H1 (cell line): ENCODE measurements around the gene TRHDE. TPM values are rescaled to one million over a fixed set of nuclear protein-coding genes. Genes with fewer than 3 reads are reported as not detected.

Experiments used
- CTCF ChIA-PET: fragments of 300-600 bp; sonication (Branson Sonifier 250); formaldehyde crosslinking; loops from one replicate; lab custom pipeline; 2021; ENCODE audit not compliant: partially characterized antibody; lab: Charles Lee
- POLR2A ChIA-PET: fragments of 300-600 bp; sonication (Branson Sonifier 250); formaldehyde crosslinking; loops from one replicate; lab custom pipeline; 2021; ENCODE audit warnings: inconsistent platforms; ENCODE audit not compliant: partially characterized antibody; lab: Charles Lee
- DNase-seq, 2 experiments: peaks; one replicate each; pipeline versions ENCODE4 v3.0.0 to v3.0.0-alpha.2; 2010 to 2022; ENCODE audit warnings: low spot score in 2 of 2, low read depth in 1 of 2, mixed read lengths in 1 of 2
- FAIRE-seq: peaks from 2 replicates; lab custom pipeline; 2011; peaks lifted over from hg19 to GRCh38; lab: Jason Lieb, UNC
- H2AFZ ChIP-seq: 2 replicates; pipeline ENCODE4 v1.8.1; 2012; ENCODE audit warnings: low read length, inconsistent platforms
- H2AK5ac ChIP-seq: 2 replicates; pipeline ENCODE4 v1.6.1; 2013; ENCODE audit warnings: low read depth, low read length
- H2BK120ac ChIP-seq: replicated peaks from 2 replicates; pipeline ENCODE3; 2013; ENCODE audit warnings: low read depth, low read length, inconsistent platforms
- H2BK12ac ChIP-seq: 2 replicates; pipeline ENCODE4 v1.6.1; 2013; ENCODE audit warnings: low read depth, low read length
- H2BK15ac ChIP-seq: 2 replicates; pipeline ENCODE4 v1.6.1; 2013; ENCODE audit warnings: low read length
- H2BK20ac ChIP-seq: 2 replicates; pipeline ENCODE4 v1.6.1; 2013; ENCODE audit warnings: low read length
- H2BK5ac ChIP-seq: 2 replicates; pipeline ENCODE4 v1.6.1; 2013; ENCODE audit warnings: low read depth, low read length
- H3K14ac ChIP-seq: 2 replicates; pipeline ENCODE4 v1.6.1; 2013; ENCODE audit warnings: inconsistent platforms; ENCODE audit not compliant: insufficient read length
- H3K18ac ChIP-seq: 2 replicates; pipeline ENCODE4 v1.6.1; 2013; ENCODE audit warnings: low read length; ENCODE audit errors: extremely low read depth
- H3K23ac ChIP-seq: 2 replicates; pipeline ENCODE4 v1.6.1; 2013; ENCODE audit warnings: inconsistent platforms; ENCODE audit not compliant: insufficient read length
- H3K23me2 ChIP-seq: 2 replicates; pipeline ENCODE4 v1.6.1; 2013; ENCODE audit warnings: low read depth, low read length
- H3K27ac ChIP-seq: 2 replicates; pipeline ENCODE4 v1.6.1; 2011; ENCODE audit warnings: low read depth, low read length, inconsistent platforms
- H3K27me3 ChIP-seq, 4 experiments: replicated peaks in 1 of 4; 1 replicate in 1 of 4; 2 replicates in 3 of 4; pipeline versions ENCODE4 v1.6.1 to v1.8.1; 2011 to 2013; ENCODE audit warnings: low read length in 3 of 4, mild to moderate bottlenecking in 3 of 4, inconsistent platforms in 2 of 4, mixed read lengths in 2 of 4, moderate library complexity in 1 of 4; ENCODE audit not compliant: control insufficient read depth in 3 of 4, insufficient read depth in 3 of 4; ENCODE audit errors: extremely low read depth in 1 of 4
- H3K36me3 ChIP-seq, 4 experiments: 2 replicates each; pipeline versions ENCODE4 v1.6.1 to v1.8.1; 2011 to 2013; ENCODE audit warnings: mild to moderate bottlenecking in 4 of 4, low read length in 3 of 4, moderate library complexity in 2 of 4, control low read depth in 1 of 4, inconsistent platforms in 1 of 4; ENCODE audit not compliant: insufficient read depth in 4 of 4, control insufficient read depth in 2 of 4
- H3K4ac ChIP-seq: replicated peaks from 2 replicates; pipeline ENCODE3; 2013; ENCODE audit warnings: low read length, low read depth, mixed read lengths, inconsistent platforms; ENCODE audit not compliant: insufficient read length
- H3K4me1 ChIP-seq, 4 experiments: replicated peaks in 1 of 4; 1 replicate in 1 of 4; 2 replicates in 3 of 4; pipeline versions ENCODE4 v1.6.1 to v1.8.1; 2011 to 2013; ENCODE audit warnings: low read length in 3 of 4, inconsistent platforms in 2 of 4, mixed read lengths in 1 of 4; ENCODE audit not compliant: insufficient read depth in 4 of 4, control insufficient read depth in 3 of 4
- H3K4me2 ChIP-seq, 2 experiments: 2 replicates each; pipeline versions ENCODE4 v1.6.1 to v1.8.1; 2011 to 2013; ENCODE audit warnings: low read depth in 2 of 2, low read length in 2 of 2, control low read depth in 1 of 2, inconsistent platforms in 1 of 2, mild to moderate bottlenecking in 1 of 2; ENCODE audit not compliant: insufficient read depth in 1 of 2
- H3K4me3 ChIP-seq, 4 experiments: fragments of 200-600, 300-600 bp in 1 of 4; sonication (generic), shearing (Covaris generic), sonication (Bioruptor Twin) in 1 of 4; 2 replicates each; pipeline versions ENCODE4 v1.5.1 to v1.8.1; 2011 to 2016; ENCODE audit warnings: low read length in 4 of 4, low read depth in 3 of 4, control low read depth in 2 of 4, inconsistent platforms in 2 of 4, mild to moderate bottlenecking in 2 of 4, mixed read lengths in 1 of 4, moderate library complexity in 1 of 4; ENCODE audit not compliant: insufficient read depth in 2 of 4; ENCODE audit errors: extremely low read depth in 1 of 4
- H3K56ac ChIP-seq: replicated peaks from 2 replicates; pipeline ENCODE3; 2013; ENCODE audit warnings: low read depth, mild to moderate bottlenecking, mixed read lengths, low read length, inconsistent platforms; ENCODE audit not compliant: insufficient read length
- H3K79me1 ChIP-seq: 2 replicates; pipeline ENCODE4 v1.6.1; 2013; ENCODE audit warnings: low read depth, low read length, control low read depth
- H3K79me2 ChIP-seq, 2 experiments: 2 replicates each; pipeline versions ENCODE4 v1.6.1 to v1.8.1; 2012 to 2013; ENCODE audit warnings: low read length in 2 of 2, mild to moderate bottlenecking in 2 of 2, inconsistent platforms in 1 of 2; ENCODE audit not compliant: insufficient read depth in 2 of 2, control insufficient read depth in 1 of 2
- H3K9ac ChIP-seq, 4 experiments: replicated peaks in 1 of 4; 1 replicate in 1 of 4; 2 replicates in 3 of 4; pipeline versions ENCODE4 v1.6.1 to v1.8.1; 2011 to 2013; ENCODE audit warnings: low read depth in 3 of 4, low read length in 3 of 4, control low read depth in 2 of 4, mild to moderate bottlenecking in 2 of 4, moderate library complexity in 2 of 4, inconsistent platforms in 1 of 4; ENCODE audit errors: extremely low read depth in 1 of 4
- H3K9me3 ChIP-seq, 2 experiments: 2 replicates each; pipeline versions ENCODE4 v1.6.1 to v1.8.1; 2012 to 2013; ENCODE audit warnings: mild to moderate bottlenecking in 2 of 2, moderate library complexity in 2 of 2, control low read depth in 1 of 2, inconsistent platforms in 1 of 2, low read depth in 1 of 2, low read length in 1 of 2, mixed read lengths in 1 of 2; ENCODE audit not compliant: insufficient read depth in 2 of 2
- H4K20me1 ChIP-seq, 2 experiments: replicated peaks in 1 of 2; 2 replicates each; pipeline versions ENCODE3 to v1.8.1; 2011 to 2013; ENCODE audit warnings: inconsistent platforms in 2 of 2, low read length in 2 of 2, mild to moderate bottlenecking in 1 of 2; ENCODE audit not compliant: insufficient read depth in 2 of 2, control insufficient read depth in 1 of 2
- H4K5ac ChIP-seq: 2 replicates; pipeline ENCODE4 v1.6.1; 2013; ENCODE audit warnings: low read length, low read depth, mixed read lengths, inconsistent platforms; ENCODE audit not compliant: insufficient read length
- H4K8ac ChIP-seq: 2 replicates; pipeline ENCODE4 v1.8.0; 2013; ENCODE audit warnings: mild to moderate bottlenecking, moderate library complexity, low read length, inconsistent platforms; ENCODE audit not compliant: insufficient read depth; ENCODE audit errors: extremely low read depth
- H4K91ac ChIP-seq: replicated peaks from 2 replicates; pipeline ENCODE3; 2013; ENCODE audit warnings: low read length, mixed read lengths, inconsistent platforms; ENCODE audit not compliant: insufficient read length
- ATF2 ChIP-seq: IDR thresholded peaks from 2 replicates; pipeline ENCODE4 v1.6.1; 2012; ENCODE audit warnings: low read length, inconsistent platforms
- CTCF ChIP-seq, 3 experiments: IDR thresholded peaks; 1 replicate in 2 of 3; 2 replicates in 1 of 3; pipeline versions ENCODE4 v1.5.1 to v1.6.1; 2011; ENCODE audit warnings: low read length in 3 of 3, mild to moderate bottlenecking in 3 of 3, inconsistent platforms in 2 of 3, low read depth in 1 of 3, moderate library complexity in 1 of 3; ENCODE audit not compliant: insufficient read depth in 1 of 3; ENCODE audit errors: control extremely low read depth in 1 of 3
- MAX ChIP-seq: IDR thresholded peaks from 2 replicates; pipeline ENCODE4 v1.6.1; 2012; ENCODE audit warnings: inconsistent platforms
- NRF1 ChIP-seq: IDR thresholded peaks from 2 replicates; pipeline ENCODE4 v1.6.1; 2011; ENCODE audit warnings: mild to moderate bottlenecking, low read depth, low read length, improper control_type of control experiment
- POU5F1 ChIP-seq: IDR thresholded peaks from 2 replicates; pipeline ENCODE4 v1.6.1; 2011; ENCODE audit warnings: low read depth, mild to moderate bottlenecking, low read length, moderate library complexity
- RBBP5 ChIP-seq: IDR thresholded peaks from 2 replicates; pipeline ENCODE4 v1.7.1; 2012; ENCODE audit warnings: low read depth, mild to moderate bottlenecking, inconsistent platforms, low read length, moderate library complexity, borderline replicate concordance
- SIN3A ChIP-seq, 2 experiments: IDR thresholded peaks in 1 of 2; conservative IDR thresholded peaks in 1 of 2; 2 replicates each; pipeline ENCODE4 v1.6.1; 2011 to 2012; ENCODE audit warnings: low read length in 2 of 2, improper control_type of control experiment in 1 of 2, low read depth in 1 of 2, mild to moderate bottlenecking in 1 of 2
- SP2 ChIP-seq: IDR thresholded peaks from 2 replicates; pipeline ENCODE4 v1.6.1; 2012; ENCODE audit warnings: mild to moderate bottlenecking, low read length, inconsistent platforms
- TAF1 ChIP-seq: IDR thresholded peaks from 2 replicates; pipeline ENCODE4 v1.6.1; 2011; ENCODE audit warnings: mild to moderate bottlenecking, low read depth, low read length
- WGBS, 2 experiments: shearing (Covaris generic) in 1 of 2; methylation state at CpG; one replicate each; pipeline versions ENCODE4 v1.1.6 to v1.1.7; 2013 to 2015; ENCODE audit warnings: low lambda C conversion rate in 2 of 2, mixed read lengths in 2 of 2, inconsistent platforms in 1 of 2, low coverage in 1 of 2, missing lambda C conversion rate in 1 of 2; ENCODE audit not compliant: insufficient replicate concordance in 2 of 2, insufficient coverage in 1 of 2, insufficient read length in 1 of 2; ENCODE audit errors: extremely low coverage in 1 of 2, missing lambda C conversion rate in 1 of 2; 5-methylcytosine and 5-hydroxymethylcytosine counted together
- polyA plus RNA-seq, 7 experiments: library from polyadenylated mRNA; depleted of rRNA in 3 of 7; stranded (reverse) in 5 of 7; unstranded in 2 of 7; fragments of >200 nt in 5 of 7; fragments of 200-250 nt in 2 of 7; gene quantifications; 1 replicate in 5 of 7; 2 replicates in 1 of 7; 4 replicates in 1 of 7; pipeline versions ENCODE4 v1.2.1 to v1.2.3, GENCODE V29; 2011 to 2013; ENCODE audit warnings: missing spikeins in 2 of 7, mixed read lengths in 2 of 7
- total RNA-seq: library from RNA; stranded (reverse); fragmentation: NEBNext Ultra II Directional; extraction: Animal tissue kit (Norgen Biotek cat#: 25700); gene quantifications from 2 replicates; pipeline ENCODE4 v1.2.1, GENCODE V29; 2021

TRHDE gene
- total and polyA plus RNA-seq, 2 of the 8 experiments (the other 6 are each of a cell fraction or from before 2014, with no cell fraction given), result 1.3 to 5.0 TPM

GRCh38 chr12:72315858-72316257 lies 43.7 kb downstream of the TRHDE start:
- Histone ChIP-seq H3K79me2 (no peaks in the 10 kb centered on the region), H2BK20ac (no peak overlapping the region), H2BK120ac (no peak overlapping the region), H2BK15ac (no peak overlapping the region), H3K18ac (no peak overlapping the region), H3K4me2 (no peak overlapping the region), H3K27me3 (no peaks in the 10 kb centered on the region), H3K27ac (no peak overlapping the region), H2BK12ac (no peak overlapping the region), H3K9ac (no peak overlapping the region), H3K4me3 (no peak overlapping the region), H3K23ac (no peak overlapping the region), H2AK5ac (no peak overlapping the region), H2BK5ac (no peak overlapping the region), H4K5ac (no peak overlapping the region), H4K8ac (no peak overlapping the region), H3K56ac (no peak overlapping the region), H3K9me3 (no peaks in the 10 kb centered on the region), H3K23me2 (no peaks in the 10 kb centered on the region), H3K36me3 (no peaks in the 10 kb centered on the region), H2AFZ (no peak overlapping the region), H3K14ac (no peak overlapping the region), H3K79me1 (no peaks in the 10 kb centered on the region), H4K20me1 (no peaks in the 10 kb centered on the region), H4K91ac (no peak overlapping the region), H3K4me1 (no peaks in the 10 kb centered on the region), H3K4ac (no peak overlapping the region)
- CTCF ChIA-PET, result interaction anchor here (0.8 to 1.3 kb wide), 2 partner anchors 15 to 238 kb away, joined by 3 read pairs; no protein-coding TSS in a partner anchor
- POLR2A ChIA-PET, result no interaction called here
- no peak for DNase-seq
- WGBS, 2 experiments, result 100% methylated on average over 3 of the region's 3 CpGs; no CpG with 5 or more reads in 1 of the 2 experiments
- no peak for FAIRE-seq
- TF ChIP-seq CTCF (IDR thresholded peaks at IDR 0.05; ENCODE audit: control extremely low read depth in 1 of 3, insufficient read depth in 1 of 3, low read depth in 1 of 3, low read length in 3 of 3) (no peak), RBBP5 (no peak), NRF1 (no peak), ATF2 (no peak), MAX (no peak), SIN3A (conservative IDR thresholded peaks at IDR 0.05 in 1 of 2, IDR thresholded peaks at IDR 0.05 in 1 of 2; ENCODE audit: low read depth in 1 of 2, low read length in 2 of 2) (no peak), SP2 (no peak), TAF1 (no peak), POU5F1 (no peak)
